Measurements from ENCODE around the gene RPS8.
A peak's percentile ranks its signal among the peaks of the same experiment; 100 is the strongest.

GRCh38 chr1:44730741-44731512 lies 44.4 kb upstream of the RPS8 start, which contains the start of gene RNU5D-1:
- TF ChIP-seq CTCF (IDR thresholded peaks at IDR 0.05 in 8 of 11, conservative IDR thresholded peaks at IDR 0.05 in 3 of 11) = peak; percentile 65 to 97 (median 90)
- peak; percentile 69 to 94 (median 70) for TF ChIP-seq POLR2A (IDR thresholded peaks at IDR 0.05)
